GM18502 (cell line): ENCODE data around the gene FRMD4A.
"Not testable (repeated sequence)": the region's sequence is repeated elsewhere in the genome, so short reads cannot be mapped to it uniquely, and the experiment has no call there.

Source experiments
- ATAC-seq: cut with Tn5 transposase; IDR thresholded peaks from one replicate; pipeline ENCODE4 v1.9.1; 2021; ENCODE audit warnings: mild to moderate bottlenecking; ENCODE audit not compliant: unreplicated experiment, poor library complexity

Gene FRMD4A

DNA sequence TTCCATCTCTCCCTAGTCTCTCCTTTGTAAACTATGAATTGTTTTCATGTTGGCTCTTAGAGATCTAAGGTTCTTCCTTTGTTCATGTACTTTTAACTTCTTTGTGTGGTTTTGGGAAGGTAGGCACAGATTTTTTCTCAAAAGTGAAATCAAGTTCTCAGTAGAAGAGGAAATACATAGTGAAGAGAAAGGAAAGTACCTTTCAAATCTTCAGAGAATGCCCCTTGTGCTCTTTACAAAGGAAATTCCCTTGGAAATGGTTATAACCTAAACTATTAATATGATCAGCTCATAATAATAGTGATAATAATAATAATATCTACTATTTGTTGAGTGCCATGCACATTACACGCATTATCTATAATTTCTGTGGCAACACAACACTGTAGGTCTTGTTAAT lies 425.4 kb downstream of the FRMD4A start:
- no peak for ATAC-seq

DNA sequence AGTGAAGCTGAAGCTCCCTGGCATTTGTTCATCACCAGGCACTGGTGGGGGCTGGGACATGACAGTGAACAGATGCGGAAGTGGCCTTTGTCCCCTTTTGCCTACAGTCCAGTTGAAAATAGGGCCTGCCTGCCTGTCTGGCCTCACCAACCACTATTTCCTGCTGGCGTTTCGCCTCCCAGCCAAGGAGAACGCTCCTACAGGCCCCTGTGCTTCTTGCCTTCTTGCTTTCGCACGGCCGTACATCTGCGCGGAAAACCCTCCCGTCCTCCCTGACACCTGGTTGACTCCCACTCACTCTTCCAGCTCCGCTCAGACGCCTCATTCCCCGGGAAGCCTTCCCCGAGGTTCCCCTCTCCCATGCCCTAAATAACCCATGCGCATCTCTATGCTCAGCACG lies 426.7 kb downstream of the FRMD4A start:
- no peak for ATAC-seq

DNA sequence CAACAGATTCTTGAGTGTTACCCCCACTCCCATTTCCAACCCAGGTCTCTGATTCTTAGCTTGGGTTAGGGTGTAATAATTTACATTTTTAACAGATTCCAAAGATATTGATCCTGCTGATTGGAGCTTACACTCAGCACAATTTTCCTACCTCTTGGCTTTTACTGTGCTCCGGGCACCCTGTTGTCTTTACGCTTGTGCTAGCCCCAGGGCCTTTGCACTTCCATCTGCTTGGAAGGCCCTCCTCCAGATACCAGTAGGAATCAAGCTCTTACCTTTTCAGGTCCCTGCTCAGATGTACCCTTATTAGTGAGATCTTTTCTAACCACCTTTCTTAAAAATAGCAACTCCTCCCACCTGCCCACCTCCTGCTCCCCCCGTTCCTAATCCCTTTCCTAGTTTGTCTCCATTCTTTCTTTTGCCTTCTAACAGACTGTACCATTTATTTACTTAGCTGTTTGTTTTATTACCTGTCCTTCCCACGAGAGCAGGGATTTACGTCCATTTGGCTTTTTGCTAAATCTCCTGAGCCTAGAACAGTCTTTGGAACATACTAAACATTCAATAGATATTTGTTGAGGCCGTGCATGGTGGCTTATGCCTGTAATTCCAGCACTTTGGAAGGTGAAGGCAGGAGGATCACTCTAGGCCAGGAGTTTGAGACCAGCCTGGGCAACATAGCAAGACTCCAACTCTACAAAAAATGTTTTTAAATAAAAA lies 427.7 kb downstream of the FRMD4A start:
- no peak for ATAC-seq

DNA sequence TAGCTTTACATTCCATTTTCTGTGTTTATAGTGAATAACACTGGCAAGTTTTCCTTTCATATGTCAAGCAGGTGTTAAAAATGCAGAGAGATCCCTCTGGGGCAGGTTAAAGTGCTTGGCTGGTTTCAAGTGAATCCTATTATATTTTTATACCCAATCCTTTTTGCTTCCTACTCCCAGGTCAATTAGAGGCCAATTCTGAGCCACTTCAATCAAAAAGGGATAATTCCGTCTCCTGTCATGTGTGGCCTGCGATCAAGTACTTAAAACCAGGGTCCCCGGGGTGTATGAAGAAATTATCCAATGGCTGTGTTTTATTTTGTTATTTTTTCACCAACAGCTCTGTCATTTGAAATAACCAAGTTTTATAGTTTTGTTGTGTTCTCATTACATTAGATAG lies 430.8 kb downstream of the FRMD4A start:
- ATAC-seq: no peak

DNA sequence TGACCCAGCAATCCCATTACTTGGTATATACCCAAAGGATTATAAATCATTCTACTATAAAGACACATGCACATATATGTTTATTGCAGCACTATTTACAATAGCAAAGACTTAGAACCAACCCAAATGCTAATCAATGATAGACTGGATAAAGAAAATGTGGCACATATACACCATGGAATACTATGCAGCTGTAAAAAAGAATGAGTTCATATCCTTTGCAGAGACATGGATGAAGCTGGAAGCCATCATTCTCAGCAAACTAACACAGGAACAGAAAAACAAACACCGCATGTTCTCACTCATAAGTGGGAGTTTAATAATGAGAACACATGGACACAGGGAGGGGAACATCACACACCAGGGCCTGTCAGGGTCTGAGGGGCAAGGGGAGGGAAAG lies 434.6 kb downstream of the FRMD4A start:
- not testable (repeated sequence) for ATAC-seq

DNA sequence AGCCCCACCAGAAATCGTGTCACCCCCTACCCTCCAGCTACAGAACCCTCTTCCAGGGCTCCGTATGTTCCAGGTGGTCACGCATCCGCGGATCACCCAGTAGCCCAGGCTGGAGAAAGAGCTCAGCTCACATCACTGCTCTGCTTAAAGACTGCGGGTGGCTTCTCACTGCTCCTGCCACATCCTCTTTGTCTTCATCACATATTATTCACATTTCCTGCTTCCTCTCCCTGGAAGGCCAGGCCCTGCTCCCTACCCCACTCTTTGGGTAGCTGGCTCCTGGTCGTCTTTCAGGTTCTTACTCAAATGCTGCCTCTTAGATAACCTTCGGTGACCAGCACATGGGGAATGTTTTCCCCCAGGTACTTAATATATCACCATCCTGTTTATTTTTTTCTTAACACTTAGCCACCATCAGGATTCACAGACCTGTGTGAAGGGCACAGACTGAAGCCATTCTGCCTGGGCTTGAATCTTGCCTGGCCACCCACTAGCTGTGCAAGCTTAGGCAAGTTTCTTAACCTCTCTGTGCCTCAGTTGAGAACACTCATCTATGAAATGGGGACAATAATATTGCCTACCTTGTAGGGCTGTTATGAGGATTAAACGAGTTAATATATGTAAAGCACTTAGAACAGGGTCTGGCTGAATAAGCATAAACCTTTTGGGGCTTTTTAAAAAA lies 436.2 kb downstream of the FRMD4A start:
- ATAC-seq: no peak

DNA sequence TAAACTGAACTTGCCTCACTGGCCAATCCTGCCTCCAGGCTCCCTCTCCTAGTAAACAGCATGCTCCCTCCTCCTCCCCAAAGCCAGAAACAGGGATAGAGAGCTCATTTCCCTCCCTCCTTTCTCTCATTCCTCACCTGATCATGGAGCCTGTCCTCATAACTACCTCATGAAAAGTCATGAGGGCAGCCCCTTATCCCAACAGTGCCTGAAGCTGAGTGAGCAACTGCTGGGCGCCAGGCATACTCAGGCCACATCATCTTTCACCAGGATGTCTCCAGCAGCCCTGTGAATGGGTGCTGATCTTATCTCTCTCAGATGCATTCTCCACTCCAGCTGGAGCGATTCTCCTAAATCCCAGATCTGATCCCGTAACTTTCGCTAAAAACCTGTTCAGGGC lies 436.8 kb downstream of the FRMD4A start:
- ATAC-seq: no peak

DNA sequence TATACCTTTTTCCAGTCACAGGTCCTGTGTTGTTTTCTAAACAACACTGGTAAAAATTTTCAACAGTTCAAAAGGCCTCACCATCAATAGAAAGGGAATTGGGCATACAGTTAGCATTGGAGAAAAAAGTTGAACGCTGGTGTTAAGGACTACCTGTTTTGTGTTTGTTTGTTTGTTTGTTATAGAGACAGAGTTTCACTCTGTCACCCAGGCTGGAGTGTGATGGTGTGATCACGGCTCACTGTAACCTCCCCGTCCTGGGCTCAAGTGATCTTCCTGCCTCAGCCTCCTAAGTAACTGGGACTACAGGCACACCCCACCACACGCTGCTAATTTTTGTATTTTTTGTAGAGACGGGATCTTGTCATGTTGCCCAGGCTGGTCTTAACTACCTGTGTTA lies 437.9 kb downstream of the FRMD4A start:
- no peak for ATAC-seq

DNA sequence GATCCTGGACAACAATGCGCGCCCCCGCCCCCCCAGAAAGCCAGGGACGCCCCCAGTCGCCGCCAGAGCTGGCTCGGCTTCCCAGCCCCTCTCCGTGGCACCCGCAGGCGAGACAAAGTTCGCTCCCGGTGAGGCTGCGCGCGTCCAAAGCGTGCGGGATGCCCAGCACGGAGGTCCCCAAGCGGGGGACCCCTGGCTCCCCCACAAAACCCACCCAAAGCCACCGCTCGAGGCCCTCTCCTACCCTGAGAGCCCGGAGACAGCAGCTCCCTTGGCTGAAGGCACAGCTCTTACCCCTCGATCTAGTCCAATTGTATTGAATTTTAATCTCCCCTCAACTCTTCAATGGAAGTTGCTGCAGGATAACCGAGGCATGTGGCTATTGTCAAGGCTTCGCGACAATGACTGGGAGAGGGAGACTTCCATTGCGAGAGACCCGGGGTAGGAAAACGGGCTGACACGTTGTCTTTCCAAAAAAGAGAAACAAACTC lies 438.7 kb downstream of the FRMD4A start:
- ATAC-seq: no peak

DNA sequence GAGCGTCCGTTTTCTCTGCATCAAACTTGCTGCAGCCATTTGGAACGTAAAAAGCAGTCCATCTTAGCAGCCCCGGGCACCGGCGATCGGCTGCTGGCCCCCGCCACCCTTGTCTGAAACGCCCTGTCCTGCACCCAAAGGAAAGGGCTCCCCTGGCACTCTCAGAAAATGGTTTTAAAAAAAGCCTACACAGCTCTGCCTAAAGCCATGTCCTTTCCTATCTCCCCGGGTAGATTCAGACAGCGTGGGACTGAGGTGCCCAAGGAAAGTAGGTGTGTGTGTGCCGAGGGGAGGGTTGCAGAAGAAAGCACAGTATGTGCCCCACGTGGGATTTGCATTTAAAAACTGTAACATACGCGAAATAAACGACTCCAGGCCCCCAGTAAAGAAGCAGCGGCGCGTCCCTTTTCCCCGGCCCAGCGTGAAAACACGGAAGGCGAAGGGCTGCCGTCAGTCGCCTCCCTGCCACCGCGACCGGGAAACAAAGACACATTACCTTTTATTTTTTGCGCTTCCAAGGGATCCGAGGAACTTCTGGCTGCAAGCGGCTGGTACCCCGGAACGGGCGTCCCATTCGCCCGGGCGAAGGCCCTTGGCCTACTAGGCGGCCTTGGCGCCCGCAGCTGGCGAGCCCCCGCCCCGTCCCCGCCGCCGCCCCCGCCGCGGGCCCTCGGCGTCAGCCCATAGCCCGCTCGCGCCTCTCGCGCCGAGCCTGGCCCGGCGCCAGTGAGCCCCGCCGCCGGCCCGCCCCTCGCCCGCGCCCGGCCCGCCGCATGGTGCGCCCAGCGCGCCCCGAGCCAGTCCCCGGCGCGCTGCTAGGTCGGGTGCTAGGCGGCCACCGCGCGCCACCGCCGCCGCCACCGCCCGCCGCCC lies 439.4 kb downstream of the FRMD4A start:
- no peak for ATAC-seq

DNA sequence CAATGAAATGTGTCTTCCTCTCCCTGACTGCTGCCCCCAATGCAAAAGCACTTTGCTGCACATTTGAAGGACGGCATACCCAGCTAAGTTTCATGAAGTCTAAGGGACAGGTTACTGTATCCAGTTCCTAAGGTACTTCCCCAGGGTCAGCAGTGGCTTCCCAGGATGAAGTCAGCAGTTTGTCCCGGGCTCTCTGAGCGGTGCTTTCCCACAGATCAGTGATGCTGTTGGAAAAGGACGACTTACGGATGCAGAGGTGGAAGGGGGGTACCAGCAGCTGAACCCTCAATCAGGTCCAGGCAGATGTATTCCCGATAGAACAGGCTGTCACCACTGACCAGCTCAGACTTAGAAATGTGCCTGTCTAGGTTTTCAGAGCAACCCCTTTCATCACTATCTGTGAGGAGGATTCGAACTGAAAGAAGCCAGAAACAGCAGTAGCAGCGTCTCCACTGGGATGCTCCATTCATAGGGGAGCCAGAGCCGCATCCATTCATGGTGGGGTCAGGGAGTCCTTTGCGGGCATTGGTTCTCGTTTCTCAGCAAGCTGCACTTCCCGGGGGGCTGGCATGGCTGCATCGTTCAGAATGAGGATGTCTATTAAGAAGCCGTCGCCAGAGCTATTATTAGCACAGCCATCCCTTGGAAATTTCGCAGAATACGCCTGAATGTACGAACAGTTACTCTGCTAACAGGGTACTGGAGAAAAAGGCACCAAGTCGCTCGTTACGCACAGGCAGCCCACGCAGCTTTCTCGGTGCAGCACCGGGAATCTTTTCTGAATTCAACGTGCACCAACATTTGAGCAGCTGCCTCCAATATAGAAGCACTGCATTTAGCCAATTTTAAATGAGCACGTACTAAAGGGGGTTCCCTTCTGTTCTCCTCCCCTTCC lies 440.2 kb downstream of the FRMD4A start:
- ATAC-seq: no peak

DNA sequence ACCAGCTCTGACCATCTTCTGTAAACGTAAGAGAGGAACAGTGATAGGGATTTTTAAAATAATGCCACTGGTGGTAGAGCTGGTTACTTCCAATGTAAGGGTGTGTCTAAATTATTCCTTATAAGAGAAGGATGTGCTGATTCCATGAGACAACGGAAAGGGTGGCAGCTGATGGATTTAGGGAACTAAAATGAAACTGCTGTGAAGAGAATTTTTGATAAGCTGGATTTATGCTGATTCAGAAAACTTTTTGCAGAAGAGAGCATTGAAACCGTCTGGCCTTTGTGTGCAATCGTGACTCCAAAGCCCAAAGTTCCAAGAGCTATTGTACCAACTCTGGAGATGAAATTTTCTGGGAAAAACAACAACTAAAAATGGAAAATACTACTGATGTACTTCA lies 443.0 kb downstream of the FRMD4A start:
- no peak for ATAC-seq

DNA sequence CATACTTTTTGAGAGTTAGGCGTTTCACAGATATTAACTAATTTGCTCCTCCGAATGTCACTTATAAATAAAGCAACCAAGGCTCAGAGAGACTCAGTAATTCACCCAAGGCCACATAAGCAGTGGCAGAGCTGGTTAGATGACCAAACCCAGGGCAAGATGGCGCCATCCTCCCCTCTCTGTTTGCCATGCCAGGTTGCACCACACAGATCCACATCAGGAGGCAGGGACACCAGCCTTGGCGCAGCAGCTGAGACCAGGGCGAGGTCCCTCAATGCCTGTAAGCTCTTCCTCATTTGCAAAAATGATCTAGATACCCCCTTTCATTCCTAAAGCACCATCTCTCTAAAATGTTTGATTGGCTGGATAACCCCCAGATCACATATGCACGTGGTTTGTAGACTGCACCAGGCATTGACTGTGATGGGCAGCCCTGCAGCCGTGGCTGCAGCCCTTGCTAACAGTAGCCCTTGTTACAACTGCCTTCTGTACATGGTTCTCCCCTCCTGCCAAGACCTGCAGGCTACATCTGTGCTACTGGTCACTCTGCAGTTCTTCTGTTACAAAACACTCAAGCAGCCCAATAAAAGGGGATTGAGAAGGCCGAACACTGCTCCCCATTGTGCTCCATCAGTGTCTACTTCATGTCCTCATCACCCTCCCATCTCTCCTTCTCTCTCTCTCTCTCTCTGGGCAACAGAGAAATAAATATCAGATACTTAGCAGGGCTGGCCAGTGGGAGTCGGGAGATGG lies 445.3 kb downstream of the FRMD4A start:
- ATAC-seq: no peak

DNA sequence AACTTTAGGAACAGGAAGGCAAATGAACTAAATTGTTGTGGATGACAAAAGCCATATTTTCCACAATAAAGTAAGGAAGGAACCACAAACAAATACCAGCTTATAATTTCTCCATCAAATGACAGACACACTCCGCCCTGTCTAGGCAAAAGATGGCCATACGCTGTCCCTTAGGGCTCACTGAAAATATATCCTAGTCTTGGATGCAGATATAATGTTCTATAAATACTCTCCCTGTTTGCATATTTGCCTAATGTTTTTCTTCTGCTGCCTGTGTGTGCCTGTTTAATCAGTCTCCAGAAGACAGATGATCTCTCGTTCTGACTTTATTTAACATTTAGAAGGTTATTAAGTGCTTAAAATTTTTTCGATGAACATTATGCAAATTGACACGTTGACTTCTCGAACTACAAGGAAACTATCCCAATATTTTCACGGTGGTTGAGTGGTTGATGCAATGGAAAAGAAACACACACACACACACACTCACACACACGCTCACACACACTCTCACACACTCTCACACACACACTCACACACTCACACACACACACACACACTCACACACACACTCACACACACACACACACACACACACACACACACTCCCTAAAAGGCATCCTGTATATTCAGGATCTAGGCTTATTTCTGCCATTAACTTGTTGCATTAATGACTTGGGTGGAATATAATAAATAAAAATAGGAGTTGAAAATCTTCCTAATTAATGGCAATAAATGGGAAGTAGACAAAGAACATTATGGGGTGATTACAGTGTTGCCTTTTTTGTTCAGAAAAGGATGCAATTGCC lies 446.9 kb downstream of the FRMD4A start:
- no peak for ATAC-seq

DNA sequence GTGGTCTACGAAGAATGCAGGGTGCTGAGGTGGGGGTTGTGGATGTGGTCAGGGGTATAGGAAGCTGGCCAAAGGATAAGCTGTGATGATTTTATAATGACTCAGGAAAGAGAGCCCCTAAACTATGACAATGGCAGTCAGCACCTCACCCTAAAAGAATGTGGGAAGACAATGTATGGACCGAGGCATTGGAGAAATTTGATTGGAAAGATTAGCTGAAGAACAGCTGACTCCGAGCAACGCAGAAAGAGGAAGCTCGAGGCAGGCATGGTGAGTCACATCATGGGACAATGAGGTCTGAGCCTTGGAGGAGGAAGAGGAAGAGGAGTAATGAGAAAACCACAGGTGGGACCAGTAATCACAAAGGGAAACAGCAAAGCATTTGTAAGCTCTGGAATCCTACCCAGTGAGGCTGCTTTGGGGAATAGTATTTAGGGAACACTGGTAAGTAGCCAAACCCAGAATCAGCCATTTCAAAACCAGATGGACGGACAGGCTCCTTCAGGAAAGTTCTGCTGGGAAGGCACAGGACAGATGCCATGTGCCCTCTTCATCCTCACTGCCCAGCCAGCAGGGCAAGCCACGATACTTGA lies 448.5 kb downstream of the FRMD4A start:
- no peak for ATAC-seq

DNA sequence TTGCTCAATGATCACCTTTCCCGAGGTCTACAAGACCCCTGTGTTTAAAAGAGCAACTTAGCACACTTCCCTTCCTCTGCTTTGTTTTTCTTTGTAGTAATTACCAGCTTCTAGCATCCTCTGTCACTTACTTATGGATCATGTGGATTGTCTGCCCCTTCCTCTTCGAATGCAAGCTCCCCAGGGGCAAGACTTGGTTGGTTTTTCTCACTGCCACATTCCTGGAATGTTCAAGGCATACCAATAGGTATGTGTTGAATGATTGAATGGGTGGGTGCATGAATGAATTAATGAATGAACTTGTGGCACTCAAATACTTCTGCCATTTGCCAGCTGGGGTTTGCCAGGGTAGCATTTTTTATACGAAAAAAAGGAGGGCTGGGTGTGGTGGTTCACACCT lies 450.0 kb downstream of the FRMD4A start:
- no peak for ATAC-seq

DNA sequence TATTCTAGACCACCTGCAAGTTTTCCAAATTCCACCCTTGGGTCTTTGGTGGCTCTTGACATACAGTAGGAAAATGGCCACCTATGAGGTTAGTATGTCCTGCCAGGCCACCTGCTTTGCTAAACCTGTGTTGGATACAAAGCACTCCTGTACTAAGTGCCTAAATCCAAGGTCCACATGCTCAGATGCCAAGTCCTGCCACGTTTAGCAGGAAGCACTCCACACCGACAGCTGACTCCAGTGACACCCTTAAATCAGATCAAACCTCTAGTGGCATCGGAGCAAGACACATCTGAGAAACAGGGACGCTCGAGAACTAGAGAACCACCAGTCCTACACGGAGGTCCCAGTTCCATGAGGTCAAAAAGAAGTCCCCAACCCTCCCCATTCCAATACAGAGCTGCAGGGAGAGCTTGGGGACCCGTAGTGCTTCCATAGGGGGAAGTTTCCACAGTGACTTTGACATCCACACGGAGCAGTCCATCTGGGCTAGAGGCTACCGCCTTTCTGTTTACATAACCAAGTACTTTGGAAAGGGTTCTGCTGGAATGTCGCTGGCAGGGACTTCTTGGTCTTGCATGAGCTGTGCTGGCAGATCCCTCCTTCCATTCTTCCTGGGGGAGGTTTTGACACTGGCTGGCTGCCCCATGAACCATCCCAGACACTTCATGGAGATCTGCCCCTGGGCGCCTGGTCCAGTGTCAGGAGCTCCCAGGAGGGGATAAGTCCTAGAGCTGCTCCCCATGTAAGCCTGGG lies 453.4 kb downstream of the FRMD4A start:
- ATAC-seq: no peak
